Measurements from ENCODE around the gene STK32B.

DNA sequence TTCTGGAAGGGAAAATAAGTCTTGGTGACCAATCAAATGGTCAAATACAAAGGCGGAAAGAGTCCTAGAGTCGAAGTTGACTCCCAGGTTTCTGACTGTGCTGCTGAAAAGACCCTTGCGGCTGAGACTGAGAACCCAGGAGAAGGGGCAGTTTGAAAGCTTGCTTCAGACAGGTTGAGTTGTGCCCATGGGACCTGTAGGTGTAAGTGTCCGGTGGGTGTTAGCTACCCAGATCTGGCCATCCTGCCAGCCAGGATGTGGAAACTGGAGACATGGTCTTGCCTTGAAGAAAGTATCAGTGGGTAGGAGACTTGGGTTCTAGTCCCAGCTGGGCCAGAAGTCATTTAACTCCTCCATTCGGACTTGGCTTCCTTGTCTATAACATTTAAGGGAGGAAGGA is 381.9 kb downstream of the STK32B start:
- TF ChIP-seq, protein P1, sequence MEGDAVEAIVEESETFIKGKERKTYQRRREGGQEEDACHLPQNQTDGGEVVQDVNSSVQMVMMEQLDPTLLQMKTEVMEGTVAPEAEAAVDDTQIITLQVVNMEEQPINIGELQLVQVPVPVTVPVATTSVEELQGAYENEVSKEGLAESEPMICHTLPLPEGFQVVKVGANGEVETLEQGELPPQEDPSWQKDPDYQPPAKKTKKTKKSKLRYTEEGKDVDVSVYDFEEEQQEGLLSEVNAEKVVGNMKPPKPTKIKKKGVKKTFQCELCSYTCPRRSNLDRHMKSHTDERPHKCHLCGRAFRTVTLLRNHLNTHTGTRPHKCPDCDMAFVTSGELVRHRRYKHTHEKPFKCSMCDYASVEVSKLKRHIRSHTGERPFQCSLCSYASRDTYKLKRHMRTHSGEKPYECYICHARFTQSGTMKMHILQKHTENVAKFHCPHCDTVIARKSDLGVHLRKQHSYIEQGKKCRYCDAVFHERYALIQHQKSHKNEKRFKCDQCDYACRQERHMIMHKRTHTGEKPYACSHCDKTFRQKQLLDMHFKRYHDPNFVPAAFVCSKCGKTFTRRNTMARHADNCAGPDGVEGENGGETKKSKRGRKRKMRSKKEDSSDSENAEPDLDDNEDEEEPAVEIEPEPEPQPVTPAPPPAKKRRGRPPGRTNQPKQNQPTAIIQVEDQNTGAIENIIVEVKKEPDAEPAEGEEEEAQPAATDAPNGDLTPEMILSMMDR (IDR thresholded peaks at IDR 0.05): no peak
- TF ChIP-seq, protein P2, sequence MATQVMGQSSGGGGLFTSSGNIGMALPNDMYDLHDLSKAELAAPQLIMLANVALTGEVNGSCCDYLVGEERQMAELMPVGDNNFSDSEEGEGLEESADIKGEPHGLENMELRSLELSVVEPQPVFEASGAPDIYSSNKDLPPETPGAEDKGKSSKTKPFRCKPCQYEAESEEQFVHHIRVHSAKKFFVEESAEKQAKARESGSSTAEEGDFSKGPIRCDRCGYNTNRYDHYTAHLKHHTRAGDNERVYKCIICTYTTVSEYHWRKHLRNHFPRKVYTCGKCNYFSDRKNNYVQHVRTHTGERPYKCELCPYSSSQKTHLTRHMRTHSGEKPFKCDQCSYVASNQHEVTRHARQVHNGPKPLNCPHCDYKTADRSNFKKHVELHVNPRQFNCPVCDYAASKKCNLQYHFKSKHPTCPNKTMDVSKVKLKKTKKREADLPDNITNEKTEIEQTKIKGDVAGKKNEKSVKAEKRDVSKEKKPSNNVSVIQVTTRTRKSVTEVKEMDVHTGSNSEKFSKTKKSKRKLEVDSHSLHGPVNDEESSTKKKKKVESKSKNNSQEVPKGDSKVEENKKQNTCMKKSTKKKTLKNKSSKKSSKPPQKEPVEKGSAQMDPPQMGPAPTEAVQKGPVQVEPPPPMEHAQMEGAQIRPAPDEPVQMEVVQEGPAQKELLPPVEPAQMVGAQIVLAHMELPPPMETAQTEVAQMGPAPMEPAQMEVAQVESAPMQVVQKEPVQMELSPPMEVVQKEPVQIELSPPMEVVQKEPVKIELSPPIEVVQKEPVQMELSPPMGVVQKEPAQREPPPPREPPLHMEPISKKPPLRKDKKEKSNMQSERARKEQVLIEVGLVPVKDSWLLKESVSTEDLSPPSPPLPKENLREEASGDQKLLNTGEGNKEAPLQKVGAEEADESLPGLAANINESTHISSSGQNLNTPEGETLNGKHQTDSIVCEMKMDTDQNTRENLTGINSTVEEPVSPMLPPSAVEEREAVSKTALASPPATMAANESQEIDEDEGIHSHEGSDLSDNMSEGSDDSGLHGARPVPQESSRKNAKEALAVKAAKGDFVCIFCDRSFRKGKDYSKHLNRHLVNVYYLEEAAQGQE (IDR thresholded peaks at IDR 0.05; ENCODE audit: insufficient read depth in 1 of 2, low read depth in 2 of 2, low read length in 1 of 2): no peak
- TF ChIP-seq POLR2AphosphoS5 (IDR thresholded peaks at IDR 0.05; ENCODE audit: low read depth, low read length): no peak

Measured in Panc1 (cell line).